ENCODE data around the gene MAPK8IP1. TPM values are rescaled to one million over a fixed set of nuclear protein-coding genes. Genes with fewer than 3 reads are reported as not detected.

MAPK8IP1 gene
- total RNA-seq, 1 experiment from 2014 or later, result 8.2 TPM

DNA sequence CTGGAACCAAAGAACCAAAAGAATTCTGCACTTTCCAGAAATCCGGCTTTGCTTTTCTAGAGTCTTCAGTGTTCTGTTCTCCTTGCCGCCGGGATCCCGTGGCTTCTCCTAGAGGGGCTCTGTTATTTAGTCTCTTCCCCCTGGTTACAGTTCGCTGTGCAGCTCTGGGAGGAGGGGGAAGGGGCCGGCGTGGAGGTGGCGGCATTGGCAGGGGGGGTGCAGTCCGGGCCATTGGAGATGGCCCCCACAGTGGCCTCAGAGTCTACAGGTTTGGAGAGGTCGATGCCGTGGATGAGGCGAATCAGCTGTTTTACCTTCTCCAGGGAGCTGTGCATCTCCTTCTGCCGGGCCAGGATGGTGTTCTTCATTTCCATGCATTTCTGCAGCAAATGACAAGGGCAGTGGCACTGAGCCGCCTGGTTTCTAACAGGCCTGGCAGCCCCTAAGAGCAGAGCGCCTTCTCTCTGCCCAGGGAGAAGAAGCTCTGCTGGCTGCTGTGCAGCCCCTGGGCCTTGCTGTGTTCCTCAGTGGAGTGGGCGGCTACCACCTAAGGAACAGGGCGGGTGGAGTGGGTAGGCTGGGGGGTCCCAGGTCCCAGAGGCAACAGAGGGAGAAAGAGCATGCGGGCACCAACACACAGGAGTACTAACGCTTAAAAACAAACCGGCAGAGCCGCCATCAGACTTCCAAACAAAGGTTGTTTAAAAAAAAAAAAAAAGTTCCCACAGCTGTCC lies 48.6 kb downstream of the MAPK8IP1 start:
- POLR2A ChIA-PET, result no interaction called here
- no peaks in the 10 kb centered on the region for H3K4me1 Mint-ChIP-seq (ENCODE audit: low read depth, unreplicated experiment)

DNA sequence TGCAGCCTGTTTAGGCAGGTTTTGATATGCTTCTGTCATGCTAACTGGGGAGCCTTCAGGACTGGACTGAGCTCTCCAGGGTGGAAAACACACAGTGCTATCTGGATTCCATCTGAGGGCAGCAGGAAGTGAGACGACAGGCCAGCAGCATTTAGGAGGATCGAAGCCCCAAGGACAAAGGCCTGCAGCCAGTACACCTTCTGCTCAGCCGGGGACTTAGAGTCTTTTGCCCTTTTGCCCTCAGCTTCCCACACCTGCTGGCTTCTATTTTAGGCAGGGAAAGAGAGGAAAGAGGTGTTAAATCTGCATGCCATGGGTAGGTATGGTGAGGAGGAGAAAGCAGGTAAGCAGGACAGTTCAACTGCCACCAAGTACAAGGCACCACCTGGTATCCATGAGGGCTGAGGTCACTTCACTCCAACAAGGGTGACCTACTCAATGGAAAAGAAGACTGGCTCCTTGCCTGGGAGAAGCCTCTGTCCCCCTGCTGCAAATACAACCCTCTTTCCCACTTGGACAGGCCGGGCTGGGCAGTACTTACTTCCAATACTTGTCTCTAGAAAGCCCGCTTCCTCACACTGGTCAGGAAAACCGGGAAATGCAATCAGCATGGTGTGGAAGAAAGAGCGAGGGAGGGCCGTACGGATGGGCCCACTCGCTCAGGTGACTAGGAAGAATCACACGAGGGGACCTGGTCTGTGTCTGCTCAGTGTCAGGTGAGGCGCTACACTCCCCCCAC lies 49.3 kb downstream of the MAPK8IP1 start:
- peaks cover 1% of the 10 kb centered on the region; the same call in 1 of the 2 replicates for H3K36me3 ChIP-seq (ENCODE audit: control insufficient read depth, insufficient read depth, low read length)
- no peak for DNase-seq
- H3K27me3 Mint-ChIP-seq (ENCODE audit: insufficient read depth, unreplicated experiment), result no peaks in the 10 kb centered on the region
- no peaks in the 10 kb centered on the region for H3K9me3 ChIP-seq
- TF ChIP-seq, protein P1, sequence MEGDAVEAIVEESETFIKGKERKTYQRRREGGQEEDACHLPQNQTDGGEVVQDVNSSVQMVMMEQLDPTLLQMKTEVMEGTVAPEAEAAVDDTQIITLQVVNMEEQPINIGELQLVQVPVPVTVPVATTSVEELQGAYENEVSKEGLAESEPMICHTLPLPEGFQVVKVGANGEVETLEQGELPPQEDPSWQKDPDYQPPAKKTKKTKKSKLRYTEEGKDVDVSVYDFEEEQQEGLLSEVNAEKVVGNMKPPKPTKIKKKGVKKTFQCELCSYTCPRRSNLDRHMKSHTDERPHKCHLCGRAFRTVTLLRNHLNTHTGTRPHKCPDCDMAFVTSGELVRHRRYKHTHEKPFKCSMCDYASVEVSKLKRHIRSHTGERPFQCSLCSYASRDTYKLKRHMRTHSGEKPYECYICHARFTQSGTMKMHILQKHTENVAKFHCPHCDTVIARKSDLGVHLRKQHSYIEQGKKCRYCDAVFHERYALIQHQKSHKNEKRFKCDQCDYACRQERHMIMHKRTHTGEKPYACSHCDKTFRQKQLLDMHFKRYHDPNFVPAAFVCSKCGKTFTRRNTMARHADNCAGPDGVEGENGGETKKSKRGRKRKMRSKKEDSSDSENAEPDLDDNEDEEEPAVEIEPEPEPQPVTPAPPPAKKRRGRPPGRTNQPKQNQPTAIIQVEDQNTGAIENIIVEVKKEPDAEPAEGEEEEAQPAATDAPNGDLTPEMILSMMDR (IDR thresholded peaks at IDR 0.05; ENCODE audit: insufficient read depth in 1 of 2, low read depth in 1 of 2, low read length in 1 of 2, severe bottlenecking in 1 of 2, unreplicated experiment in 1 of 2), result no peak
- no peak overlapping the region for H3K27ac Mint-ChIP-seq (ENCODE audit: unreplicated experiment)
- no peaks in the 10 kb centered on the region for H3K27me3 ChIP-seq (replicated peaks; ENCODE audit: control insufficient read depth, insufficient read depth, low read length)
- intact Hi-C loops (cut with micrococcal nuclease; ENCODE audit: unreplicated experiment), result no loop called here
- ChIA-PET CTCF (interaction anchor here (0.7 to 1.1 kb wide), 2 partner anchors 71 to 119 kb away, joined by 3 read pairs; no protein-coding TSS in a partner anchor), POLR2A (no interaction called here)
- H3K4me1 ChIP-seq, result 0 out of 2 replicates have a peak, but pooled peaks cover 4% of the 10 kb centered on the region
- no peak overlapping the region for H3K4me3 Mint-ChIP-seq (ENCODE audit: unreplicated experiment)
- no peaks in the 10 kb centered on the region for H3K4me1 Mint-ChIP-seq (ENCODE audit: low read depth, unreplicated experiment)
- no peaks in the 10 kb centered on the region for H3K9me3 Mint-ChIP-seq (ENCODE audit: unreplicated experiment)
- no peak overlapping the region for H3K4me3 ChIP-seq (ENCODE audit: low read depth, low read length)
- peaks cover 24% of the 10 kb centered on the region for H3K36me3 Mint-ChIP-seq (ENCODE audit: insufficient read depth, unreplicated experiment)
- BruUV-seq (replicated peaks), result no TSS peak

More for the DNA sequence above, 48.6 kb downstream of the MAPK8IP1 start:
- intact Hi-C loops (cut with micrococcal nuclease; ENCODE audit: unreplicated experiment), result no loop called here
- Mint-ChIP-seq H3K36me3 (ENCODE audit: insufficient read depth, unreplicated experiment) (peaks cover 25% of the 10 kb centered on the region), H3K4me3 (ENCODE audit: unreplicated experiment) (no peak overlapping the region), H3K27me3 (ENCODE audit: insufficient read depth, unreplicated experiment) (no peaks in the 10 kb centered on the region), H3K9me3 (ENCODE audit: unreplicated experiment) (no peaks in the 10 kb centered on the region), H3K27ac (ENCODE audit: unreplicated experiment) (no peak overlapping the region)
- CTCF ChIA-PET, result interaction anchor here (0.7 to 1.1 kb wide), 2 partner anchors 72 to 118 kb away, joined by 3 read pairs; no protein-coding TSS in a partner anchor
- Histone ChIP-seq H3K4me3 (ENCODE audit: low read depth, low read length) (no peak overlapping the region), H3K27me3 (replicated peaks; ENCODE audit: control insufficient read depth, insufficient read depth, low read length) (no peaks in the 10 kb centered on the region), H3K9me3 (no peaks in the 10 kb centered on the region), H3K4me1 (0 out of 2 replicates have a peak, but pooled peaks cover 4% of the 10 kb centered on the region), H3K36me3 (ENCODE audit: control insufficient read depth, insufficient read depth, low read length) (peaks cover 1% of the 10 kb centered on the region; the same call in 1 of the 2 replicates)
- BruUV-seq (replicated peaks), result no TSS peak
- DNase-seq, result no peak
- TF ChIP-seq, protein P1 (IDR thresholded peaks at IDR 0.05; ENCODE audit: insufficient read depth in 1 of 2, low read depth in 1 of 2, low read length in 1 of 2, severe bottlenecking in 1 of 2, unreplicated experiment in 1 of 2), result no peak

DNA sequence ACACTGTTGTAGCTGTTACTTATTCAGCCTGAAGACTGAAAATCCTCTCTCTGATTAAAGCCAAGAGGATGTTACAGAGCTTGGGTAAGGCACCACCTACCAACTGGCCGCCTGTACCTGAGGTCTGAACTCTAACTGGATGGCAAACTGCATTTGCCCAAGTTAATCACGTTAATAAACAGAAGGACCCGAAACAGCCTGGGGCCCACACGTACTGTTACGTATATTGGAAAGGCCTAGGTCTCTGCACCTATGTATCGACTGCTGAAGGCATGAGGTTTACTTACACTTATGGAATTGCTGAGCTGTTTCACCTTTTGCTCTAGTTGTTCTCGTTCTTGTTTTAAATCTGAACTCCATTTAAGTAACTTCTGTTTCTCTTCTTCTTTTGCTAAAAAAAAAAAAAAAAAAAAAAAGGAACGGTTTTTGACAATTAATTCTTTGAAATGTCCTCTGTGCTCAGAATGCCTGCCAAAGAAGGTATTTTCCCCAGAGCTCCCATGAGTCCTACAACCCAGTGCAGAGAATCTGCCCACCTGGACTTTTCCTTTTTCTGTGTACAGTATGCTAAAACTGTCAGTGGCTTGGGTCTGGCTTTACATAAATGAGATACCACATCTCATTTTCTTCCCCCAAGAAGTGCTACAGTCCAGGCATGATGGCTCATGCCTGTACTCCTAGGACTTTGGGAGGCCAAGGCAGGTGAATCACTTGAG lies 50.1 kb downstream of the MAPK8IP1 start:
- Histone ChIP-seq H3K4me3 (ENCODE audit: low read depth, low read length) (no peak overlapping the region), H3K9me3 (no peaks in the 10 kb centered on the region), H3K36me3 (ENCODE audit: control insufficient read depth, insufficient read depth, low read length) (peaks cover 1% of the 10 kb centered on the region; the same call in 1 of the 2 replicates), H3K4me1 (no peaks in the 10 kb centered on the region), H3K27me3 (replicated peaks; ENCODE audit: control insufficient read depth, insufficient read depth, low read length) (no peaks in the 10 kb centered on the region)
- BruUV-seq (replicated peaks), result no TSS peak
- intact Hi-C loops (cut with micrococcal nuclease; ENCODE audit: unreplicated experiment), result no loop called here
- Mint-ChIP-seq H3K9me3 (ENCODE audit: unreplicated experiment) (no peaks in the 10 kb centered on the region), H3K27me3 (ENCODE audit: insufficient read depth, unreplicated experiment) (no peaks in the 10 kb centered on the region), H3K4me3 (ENCODE audit: unreplicated experiment) (no peak overlapping the region), H3K27ac (ENCODE audit: unreplicated experiment) (no peak overlapping the region), H3K4me1 (ENCODE audit: low read depth, unreplicated experiment) (no peaks in the 10 kb centered on the region), H3K36me3 (ENCODE audit: insufficient read depth, unreplicated experiment) (peaks cover 17% of the 10 kb centered on the region)
- CTCF ChIA-PET, result no interaction called here
- no peak for DNase-seq
- TF ChIP-seq, protein P1 (IDR thresholded peaks at IDR 0.05; ENCODE audit: insufficient read depth in 1 of 2, low read depth in 1 of 2, low read length in 1 of 2, severe bottlenecking in 1 of 2, unreplicated experiment in 1 of 2), result no peak
- POLR2A ChIA-PET, result no interaction called here
